Measurements from ENCODE around the gene CDC5L. TPM values are rescaled to one million over a fixed set of nuclear protein-coding genes. Genes with fewer than 3 reads are reported as not detected.

The CDC5L gene
- total and polyA plus RNA-seq, 8 donors = 2.9 to 11.4 (median 7.5) TPM

DNA sequence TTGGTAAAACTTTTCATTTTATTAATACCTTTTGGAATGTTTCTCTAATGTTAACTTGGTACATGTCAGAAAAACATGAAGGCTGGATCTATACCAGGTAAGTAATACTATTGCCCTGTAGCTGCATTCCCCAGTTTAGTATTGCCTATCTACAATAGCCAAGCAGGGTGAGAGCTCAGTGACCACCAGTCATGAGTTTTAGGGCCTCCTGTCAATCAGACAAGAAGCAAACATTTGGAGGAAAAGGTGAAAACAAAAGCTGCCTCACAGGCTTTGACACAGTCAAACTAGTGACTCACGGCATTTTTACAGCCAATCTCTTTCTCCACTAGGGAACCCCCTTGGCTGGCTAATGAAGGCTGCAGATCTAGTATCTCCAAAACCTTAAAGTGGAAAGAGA lies 9.5 kb upstream of the CDC5L start:
- FAIRE-seq (no peak), DNase-seq (no peak), ATAC-seq (no peak)
- Histone ChIP-seq H3K9me3 (no peaks in the 10 kb centered on the region), H3K27ac (no peak overlapping the region), H3K4me1 (no peaks in the 10 kb centered on the region), H3K4me3 (no peak overlapping the region), H3K36me3 (no peaks in the 10 kb centered on the region), H3K27me3 (no peaks in the 10 kb centered on the region)
- intact Hi-C loops (cut with DNase I) = no loop called here
- TF ChIP-seq, protein P1, sequence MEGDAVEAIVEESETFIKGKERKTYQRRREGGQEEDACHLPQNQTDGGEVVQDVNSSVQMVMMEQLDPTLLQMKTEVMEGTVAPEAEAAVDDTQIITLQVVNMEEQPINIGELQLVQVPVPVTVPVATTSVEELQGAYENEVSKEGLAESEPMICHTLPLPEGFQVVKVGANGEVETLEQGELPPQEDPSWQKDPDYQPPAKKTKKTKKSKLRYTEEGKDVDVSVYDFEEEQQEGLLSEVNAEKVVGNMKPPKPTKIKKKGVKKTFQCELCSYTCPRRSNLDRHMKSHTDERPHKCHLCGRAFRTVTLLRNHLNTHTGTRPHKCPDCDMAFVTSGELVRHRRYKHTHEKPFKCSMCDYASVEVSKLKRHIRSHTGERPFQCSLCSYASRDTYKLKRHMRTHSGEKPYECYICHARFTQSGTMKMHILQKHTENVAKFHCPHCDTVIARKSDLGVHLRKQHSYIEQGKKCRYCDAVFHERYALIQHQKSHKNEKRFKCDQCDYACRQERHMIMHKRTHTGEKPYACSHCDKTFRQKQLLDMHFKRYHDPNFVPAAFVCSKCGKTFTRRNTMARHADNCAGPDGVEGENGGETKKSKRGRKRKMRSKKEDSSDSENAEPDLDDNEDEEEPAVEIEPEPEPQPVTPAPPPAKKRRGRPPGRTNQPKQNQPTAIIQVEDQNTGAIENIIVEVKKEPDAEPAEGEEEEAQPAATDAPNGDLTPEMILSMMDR (IDR thresholded peaks at IDR 0.05) = no peak
- 47 to 62% methylated on average over 1 of the region's 1 CpG for WGBS, 2 donors

DNA sequence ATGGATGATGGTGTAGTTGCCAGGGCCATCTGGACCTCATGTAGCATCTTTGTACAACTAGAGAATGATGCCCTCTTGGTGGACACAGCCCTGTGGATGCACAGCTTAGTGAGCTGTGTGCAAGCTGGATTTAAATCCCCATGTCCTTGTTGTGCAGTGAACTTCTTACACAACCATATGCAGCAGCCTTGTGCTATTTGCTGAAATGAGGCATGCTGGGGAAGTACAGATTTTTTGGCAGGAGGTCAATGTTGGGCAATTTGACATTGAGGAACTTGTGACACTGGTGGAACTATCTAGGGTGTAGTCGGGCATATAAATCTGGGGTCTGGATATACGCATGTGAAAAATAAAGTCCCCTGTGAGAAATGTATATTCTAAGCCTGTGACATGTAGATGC lies 5.8 kb upstream of the CDC5L start:
- FAIRE-seq = no peak
- Histone ChIP-seq H3K27me3 (no peaks in the 10 kb centered on the region), H3K9me3 (no peaks in the 10 kb centered on the region), H3K36me3 (no peaks in the 10 kb centered on the region), H3K4me1 (peaks cover 0 to 6% (median 2%) of the 10 kb centered on the region in 3 donors), H3K4me3 (no peak overlapping the region), H3K27ac (no peak overlapping the region)
- ATAC-seq = peak in 3 of 4 donors; percentile 8 to 38 (median 26)
- DNase-seq = peak in 1 of 6 donors; percentile 31
- WGBS, 2 donors = 51 to 57% methylated on average over 2 of the region's 2 CpGs
- intact Hi-C loops (cut with DNase I) = no loop called here
- TF ChIP-seq, protein P1 (IDR thresholded peaks at IDR 0.05) = no peak

DNA sequence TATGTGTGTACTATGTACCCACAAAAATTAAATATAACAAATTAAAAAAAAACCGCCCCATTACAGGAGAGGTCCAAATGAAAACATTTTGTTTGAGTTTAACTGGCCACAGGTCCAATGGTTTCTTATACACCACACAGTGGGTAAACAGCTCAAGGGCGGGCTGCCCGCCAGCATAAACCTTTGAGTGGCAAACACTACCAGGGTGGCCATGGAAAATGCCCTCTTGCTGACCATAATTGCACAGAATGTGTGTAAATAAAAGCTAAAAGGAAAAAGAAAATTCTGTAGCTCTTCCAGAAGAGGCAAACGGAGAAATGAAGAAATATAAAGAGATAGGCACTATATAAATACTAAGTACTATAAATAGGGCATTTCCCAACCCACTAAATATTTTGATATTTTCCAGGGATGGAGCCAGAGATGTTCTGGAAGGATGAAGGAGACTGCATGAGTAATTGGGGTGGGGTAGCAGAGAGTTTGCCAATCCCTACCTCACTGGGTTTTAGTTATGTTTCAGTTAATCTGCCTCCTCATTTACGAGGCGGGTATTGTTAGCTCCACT lies 1.1 kb upstream of the CDC5L start:
- H3K36me3 ChIP-seq = no peaks in the 10 kb centered on the region
- DNase-seq (peak in 5 of 6 donors; percentile 53 to 73 (median 72)), ATAC-seq (peak; percentile 30 to 52 (median 46)), FAIRE-seq (no peak)
- H3K9me3 ChIP-seq = no peaks in the 10 kb centered on the region
- intact Hi-C loops (cut with DNase I) = no loop called here
- H3K27me3 ChIP-seq = no peaks in the 10 kb centered on the region
- WGBS, 2 donors = 24 to 29% methylated on average over 6 of the region's 6 CpGs
- H3K27ac ChIP-seq = peak overlapping the region; percentile 73 to 97 (median 92)
- peaks cover 0 to 28% (median 17%) of the 10 kb centered on the region in 3 donors for H3K4me1 ChIP-seq
- TF ChIP-seq, protein P1 (IDR thresholded peaks at IDR 0.05) = no peak
- H3K4me3 ChIP-seq = peak overlapping the region; percentile 57 to 93 (median 80)

DNA sequence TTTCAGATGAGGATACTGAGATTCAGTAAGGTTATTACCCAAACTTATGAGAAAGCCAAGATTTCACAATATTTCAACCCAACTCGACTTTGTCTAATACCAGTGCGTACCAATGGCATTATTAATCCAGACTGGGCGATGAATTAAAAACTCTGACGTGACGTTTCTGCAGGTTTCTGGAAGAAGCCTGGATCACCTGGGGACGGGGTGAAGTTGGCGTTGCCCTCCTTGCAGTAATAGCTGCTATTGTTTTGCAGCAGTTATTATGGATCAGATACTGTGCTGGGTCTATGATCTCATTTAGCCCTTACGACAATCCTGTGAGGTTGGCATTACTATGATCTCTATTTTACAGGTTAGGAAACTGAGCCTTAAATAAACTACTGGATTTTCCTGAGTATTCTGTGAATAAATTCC lies 569 bp upstream of the CDC5L start:
- 2% methylated on average over 8 of the region's 8 CpGs for WGBS, 2 donors
- ATAC-seq (peak; percentile 20 to 43 (median 32)), DNase-seq (peak in 3 of 6 donors; percentile 13 to 25 (median 20)), FAIRE-seq (no peak)
- TF ChIP-seq, protein P1 (IDR thresholded peaks at IDR 0.05) = no peak
- H3K4me1 ChIP-seq = peaks cover 0 to 28% (median 17%) of the 10 kb centered on the region in 3 donors
- peak overlapping the region; percentile 57 to 93 (median 80) for H3K4me3 ChIP-seq
- H3K9me3 ChIP-seq = no peaks in the 10 kb centered on the region
- H3K27ac ChIP-seq = peak overlapping the region; percentile 73 to 97 (median 92)
- H3K27me3 ChIP-seq = no peaks in the 10 kb centered on the region
- intact Hi-C loops (cut with DNase I) = no loop called here
- no peaks in the 10 kb centered on the region for H3K36me3 ChIP-seq

DNA sequence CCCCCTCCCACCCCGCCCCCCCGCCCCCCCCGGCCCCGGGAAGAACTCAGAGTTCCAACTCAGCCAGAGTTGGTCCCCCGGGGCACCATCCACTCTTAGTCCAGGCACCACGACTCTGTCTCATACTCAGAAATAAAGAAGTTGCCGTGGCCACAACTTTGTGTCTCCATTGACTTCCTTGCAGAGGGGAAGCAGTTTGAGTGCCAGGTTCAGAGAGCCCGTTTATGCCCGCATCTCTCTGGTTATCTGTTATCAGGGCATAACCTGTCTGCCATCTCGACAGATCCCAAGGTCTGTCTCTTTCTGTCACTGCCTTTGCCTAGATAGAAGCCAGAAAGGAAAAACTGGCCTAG lies 605 bp downstream of the CDC5L start:
- TF ChIP-seq, protein P1 (IDR thresholded peaks at IDR 0.05) = no peak
- no peak for FAIRE-seq
- Histone ChIP-seq H3K27me3 (no peaks in the 10 kb centered on the region), H3K27ac (peak overlapping the region; percentile 73 to 97 (median 92)), H3K4me1 (peaks cover 0 to 28% (median 17%) of the 10 kb centered on the region in 3 donors), H3K9me3 (no peaks in the 10 kb centered on the region), H3K4me3 (peak overlapping the region; percentile 57 to 93 (median 80)), H3K36me3 (peaks cover 0 to 7% (median 7%) of the 10 kb centered on the region in 3 donors)
- DNase-seq = no peak
- ATAC-seq = no peak
- intact Hi-C loops (cut with DNase I) = no loop called here
- WGBS, 2 donors = 0 to 2% methylated on average over 5 to 10 of the region's 10 CpGs
